B cell (primary cell): ENCODE results near the gene TECR. TPM values are rescaled to one million over a fixed set of nuclear protein-coding genes. Genes with fewer than 3 reads are reported as not detected.

Experiments
- ATAC-seq: fragments of 200-7000 bp; cut with Tn5 transposase; one replicate; pipeline ENCODE4 v1.10.0; 2021; ENCODE audit warnings: low read depth, mild to moderate bottlenecking, moderate number of reproducible peaks, moderate library complexity
- CTCF ChIA-PET: fragments of 350-600 bp; sonication (Branson Sonifier 250); formaldehyde crosslinking; loops from one replicate; lab custom pipeline; 2021; ENCODE audit warnings: antibody characterized with exemption, inconsistent platforms; lab: Charles Lee
- POLR2A ChIA-PET: fragments of 350-600 bp; sonication (Branson Sonifier 250); formaldehyde crosslinking; loops from one replicate; lab custom pipeline; 2021; ENCODE audit warnings: antibody characterized with exemption; lab: Charles Lee
- DNase-seq: peaks from one replicate; pipeline ENCODE4 v3.0.0; 2013
- H2AFZ ChIP-seq: 2 replicates; pipeline ENCODE4 v1.6.1; 2012; ENCODE audit warnings: mild to moderate bottlenecking, low read depth, low read length; ENCODE audit not compliant: insufficient read depth, poor library complexity, severe bottlenecking
- H3K27ac ChIP-seq, 2 donors: 1 replicate in 1 of 2; 2 replicates in 1 of 2; pipeline ENCODE4 v1.5.1; 2012 to 2013; ENCODE audit warnings: low read length in 2 of 2, mild to moderate bottlenecking in 2 of 2, moderate library complexity in 1 of 2
- H3K27me3 ChIP-seq, 4 experiments: fragments of 200-600 bp in 1 of 4; sonication (generic) in 1 of 4; replicated peaks in 1 of 4; 1 replicate in 2 of 4; 2 replicates in 2 of 4; pipeline versions ENCODE4 v1.6.1 to v1.7.0; 2013 to 2016; ENCODE audit warnings: low read length in 3 of 4, mild to moderate bottlenecking in 2 of 4, mixed read lengths in 1 of 4, moderate library complexity in 1 of 4; ENCODE audit not compliant: insufficient read depth in 4 of 4, control insufficient read depth in 3 of 4; ENCODE audit errors: control extremely low read depth in 1 of 4
- H3K36me3 ChIP-seq, 2 experiments: replicated peaks in 1 of 2; 1 replicate in 1 of 2; 2 replicates in 1 of 2; pipeline versions ENCODE4 v1.6.1 to v1.7.1; 2013; ENCODE audit warnings: low read length in 1 of 2; ENCODE audit not compliant: insufficient read depth in 2 of 2, control insufficient read depth in 1 of 2; ENCODE audit errors: control extremely low read depth in 1 of 2, extremely low read depth in 1 of 2
- H3K4me1 ChIP-seq, 2 donors: fragments of 200-600 bp in 1 of 2; sonication (generic) in 1 of 2; 1 replicate in 1 of 2; 2 replicates in 1 of 2; pipeline versions ENCODE4 v1.5.1 to v1.6.1; 2013 to 2017; ENCODE audit warnings: low read length in 2 of 2; ENCODE audit not compliant: control insufficient read depth in 2 of 2, insufficient read depth in 2 of 2
- H3K4me2 ChIP-seq: replicated peaks from 2 replicates; pipeline ENCODE3; 2012; ENCODE audit warnings: mild to moderate bottlenecking, low read depth, low read length; ENCODE audit not compliant: poor library complexity, severe bottlenecking
- H3K4me3 ChIP-seq, 5 experiments: fragments of 200-600 bp in 1 of 5; sonication (generic) in 1 of 5; 1 replicate in 3 of 5; 2 replicates in 2 of 5; pipeline versions ENCODE4 v1.5.1 to v1.7.0; 2011 to 2016; ENCODE audit warnings: low read length in 4 of 5, mild to moderate bottlenecking in 4 of 5, low read depth in 2 of 5, control low read depth in 1 of 5, moderate library complexity in 1 of 5; ENCODE audit not compliant: insufficient read depth in 1 of 5; ENCODE audit errors: control extremely low read depth in 1 of 5, extremely low read depth in 1 of 5
- H3K79me2 ChIP-seq: fragments of 200-600 bp; sonication (generic); one replicate; pipeline ENCODE4 v1.6.0; 2016; ENCODE audit warnings: low read length; ENCODE audit not compliant: control insufficient read depth, insufficient read depth
- H3K9ac ChIP-seq: fragments of 200-600 bp; sonication (generic); 2 replicates; pipeline ENCODE4 v1.6.1; 2017; ENCODE audit warnings: mild to moderate bottlenecking, low read length, moderate library complexity
- H3K9me3 ChIP-seq, 3 donors: one replicate each; pipeline versions ENCODE4 v1.6.1 to v1.7.1; 2013; ENCODE audit warnings: low read length in 2 of 3; ENCODE audit not compliant: control insufficient read depth in 2 of 3, insufficient read depth in 1 of 3; ENCODE audit errors: control extremely low read depth in 1 of 3
- H4K20me1 ChIP-seq: 2 replicates; pipeline ENCODE4 v1.6.0; 2012; ENCODE audit warnings: mild to moderate bottlenecking, low read length; ENCODE audit not compliant: insufficient read depth, control insufficient read depth, poor library complexity, severe bottlenecking
- H3K27ac Mint-ChIP-seq: one replicate; pipeline ENCODE4 v1.8.0; 2021; ENCODE audit warnings: mixed read lengths
- H3K27me3 Mint-ChIP-seq: one replicate; pipeline ENCODE4 v1.8.0; 2021; ENCODE audit warnings: mixed read lengths
- H3K4me1 Mint-ChIP-seq: one replicate; pipeline ENCODE4 v1.8.0; 2021; ENCODE audit warnings: mixed read lengths
- H3K4me3 Mint-ChIP-seq: one replicate; pipeline ENCODE4 v1.8.0; 2021; ENCODE audit warnings: mixed read lengths
- H3K9me3 Mint-ChIP-seq: one replicate; pipeline ENCODE4 v1.8.0; 2022; ENCODE audit warnings: mixed read lengths; ENCODE audit not compliant: insufficient read depth
- EZH2 ChIP-seq: IDR thresholded peaks from 2 replicates; pipeline ENCODE4 v1.6.1; 2012; ENCODE audit warnings: borderline replicate concordance, low read depth, mild to moderate bottlenecking, moderate library complexity, low read length; ENCODE audit not compliant: insufficient read depth, poor library complexity, severe bottlenecking
- WGBS: methylation state at CpG from one replicate; pipeline ENCODE4 v1.1.5; 2013; ENCODE audit warnings: missing lambda C conversion rate; ENCODE audit not compliant: insufficient coverage; 5-methylcytosine and 5-hydroxymethylcytosine counted together
- intact Hi-C: fragments of 100-400 bp; cut with micrococcal nuclease; formaldehyde crosslinking; loops from one replicate; pipeline ENCODE4 v1.10.0; 2022
- polyA plus RNA-seq: library from polyadenylated mRNA; depleted of rRNA; stranded (reverse); fragments of >200 nt; gene quantifications from 2 replicates; pipeline ENCODE4 v1.2.3, GENCODE V29; 2012
- total RNA-seq, 2 donors: library from RNA; stranded (reverse); fragments of 120-200 nt in 1 of 2; gene quantifications; 1 replicate in 1 of 2; 2 replicates in 1 of 2; pipeline versions ENCODE4 v1.2.3 to v1.2.4, GENCODE V29; 2013 to 2022
- TF ChIP-seq, protein P1 (sequence below): fragments of 200-600 bp; IDR thresholded peaks from one replicate; pipeline ENCODE4 v1.8.0; 2022; ENCODE audit warnings: antibody characterized with exemption, mild to moderate bottlenecking

TECR gene
- total and polyA plus RNA-seq, 2 donors (not counting 1 experiment from before 2014, with no cell fraction given), result 68.9 to 129 TPM

DNA sequence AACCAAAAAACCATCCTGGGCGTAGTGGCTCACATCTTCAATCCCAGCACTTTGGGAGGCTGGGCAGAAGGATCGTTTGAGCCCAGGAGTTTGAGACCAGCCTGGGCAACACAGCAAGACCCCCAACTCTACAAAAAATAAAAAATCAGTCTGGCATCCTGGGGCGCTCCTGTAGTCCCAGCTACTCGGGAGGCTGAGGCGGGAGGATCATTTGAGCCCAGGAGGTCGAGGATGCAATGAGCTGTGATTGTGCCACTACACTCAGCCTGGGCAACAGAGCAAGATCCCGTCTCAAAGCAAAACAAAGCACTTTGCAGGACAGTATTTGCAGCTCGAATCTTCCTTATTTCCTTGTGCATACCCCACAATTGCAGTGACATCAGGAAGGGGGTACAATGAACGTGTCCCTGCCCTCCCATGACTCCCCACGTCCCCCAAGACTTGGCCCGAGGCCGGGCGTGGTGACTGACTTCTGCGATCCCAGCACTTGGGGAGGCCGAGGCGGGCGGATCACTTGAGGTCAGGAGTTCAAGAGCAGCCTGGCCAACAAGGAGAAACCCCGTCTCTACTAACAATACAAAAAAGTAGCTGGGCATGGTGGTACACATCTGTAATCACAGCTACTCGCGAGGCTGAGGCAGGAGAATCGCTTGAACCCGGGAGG lies 41.6 kb downstream of the TECR start:
- Histone ChIP-seq H3K27ac (peak overlapping the region; percentile 42 to 45), H3K4me3 (peak overlapping the region in 4 of 5 experiments; percentile 77 to 97 (median 94)), H2AFZ (peak overlapping the region; percentile 80), H3K36me3 (peaks cover 0 to 18% of the 10 kb centered on the region in 2 experiments), H3K79me2 (peaks cover 38% of the 10 kb centered on the region), H3K9ac (peak overlapping the region; percentile 73), H4K20me1 (peaks cover 39% of the 10 kb centered on the region), H3K4me2 (peak overlapping the region; percentile 77), H3K4me1 (peaks cover 21 to 37% of the 10 kb centered on the region in 2 donors), H3K9me3 (no peaks in the 10 kb centered on the region), H3K27me3 (no peaks in the 10 kb centered on the region)
- ATAC-seq (no peak), DNase-seq (no peak)
- intact Hi-C loops, result loop anchor here (5.0 to 10.0 kb wide), 3 partner anchors 96 to 554 kb away; a partner anchor contains a TSS
- Mint-ChIP-seq H3K4me3 (peak overlapping the region; percentile 97), H3K9me3 (no peaks in the 10 kb centered on the region), H3K4me1 (peaks cover 46% of the 10 kb centered on the region), H3K27ac (peak overlapping the region; percentile 93), H3K27me3 (no peaks in the 10 kb centered on the region)
- ChIA-PET POLR2A (interaction anchor here (0.6 to 5.1 kb wide), 3 partner anchors 117 to 576 kb away, joined by 3 to 90 read pairs (median 4); partner anchors contain the start of gene ZNF333), CTCF (interaction anchor here (1.0 to 13.4 kb wide), 5 partner anchors 14 to 117 kb away, joined by 3 to 681 read pairs (median 16); partner anchors contain the start of genes ADGRE3 and ZNF333)
- TF ChIP-seq, protein P1, sequence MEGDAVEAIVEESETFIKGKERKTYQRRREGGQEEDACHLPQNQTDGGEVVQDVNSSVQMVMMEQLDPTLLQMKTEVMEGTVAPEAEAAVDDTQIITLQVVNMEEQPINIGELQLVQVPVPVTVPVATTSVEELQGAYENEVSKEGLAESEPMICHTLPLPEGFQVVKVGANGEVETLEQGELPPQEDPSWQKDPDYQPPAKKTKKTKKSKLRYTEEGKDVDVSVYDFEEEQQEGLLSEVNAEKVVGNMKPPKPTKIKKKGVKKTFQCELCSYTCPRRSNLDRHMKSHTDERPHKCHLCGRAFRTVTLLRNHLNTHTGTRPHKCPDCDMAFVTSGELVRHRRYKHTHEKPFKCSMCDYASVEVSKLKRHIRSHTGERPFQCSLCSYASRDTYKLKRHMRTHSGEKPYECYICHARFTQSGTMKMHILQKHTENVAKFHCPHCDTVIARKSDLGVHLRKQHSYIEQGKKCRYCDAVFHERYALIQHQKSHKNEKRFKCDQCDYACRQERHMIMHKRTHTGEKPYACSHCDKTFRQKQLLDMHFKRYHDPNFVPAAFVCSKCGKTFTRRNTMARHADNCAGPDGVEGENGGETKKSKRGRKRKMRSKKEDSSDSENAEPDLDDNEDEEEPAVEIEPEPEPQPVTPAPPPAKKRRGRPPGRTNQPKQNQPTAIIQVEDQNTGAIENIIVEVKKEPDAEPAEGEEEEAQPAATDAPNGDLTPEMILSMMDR, result no peak
- TF ChIP-seq EZH2, result no peak
- 58% methylated on average over 22 of the region's 22 CpGs for WGBS
